Measurements from ENCODE around the gene RET.
"Not testable (repeated sequence)": the region's sequence is repeated elsewhere in the genome, so short reads cannot be mapped to it uniquely, and the experiment has no call there.

DNA sequence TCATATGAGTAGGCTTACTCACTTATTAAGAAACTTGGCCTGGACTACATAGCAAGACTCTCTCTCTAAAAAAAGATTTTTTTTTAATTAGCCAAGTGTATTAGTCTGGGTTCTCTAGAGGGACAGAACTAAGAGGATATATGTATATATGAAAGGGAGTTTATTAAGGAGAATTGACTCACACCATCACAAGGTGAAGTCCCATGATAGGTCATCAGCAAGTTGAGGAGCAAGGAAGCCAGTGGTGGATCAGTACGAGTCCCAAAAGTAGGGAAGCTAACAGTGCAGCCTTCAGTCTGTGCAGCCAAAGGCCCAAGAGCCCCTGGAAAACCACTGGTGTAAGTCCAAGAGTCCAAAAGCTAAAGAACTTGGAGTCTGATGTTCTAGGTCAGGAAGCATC is 69.1 kb downstream of the RET start:
- TF ChIP-seq, protein P1, sequence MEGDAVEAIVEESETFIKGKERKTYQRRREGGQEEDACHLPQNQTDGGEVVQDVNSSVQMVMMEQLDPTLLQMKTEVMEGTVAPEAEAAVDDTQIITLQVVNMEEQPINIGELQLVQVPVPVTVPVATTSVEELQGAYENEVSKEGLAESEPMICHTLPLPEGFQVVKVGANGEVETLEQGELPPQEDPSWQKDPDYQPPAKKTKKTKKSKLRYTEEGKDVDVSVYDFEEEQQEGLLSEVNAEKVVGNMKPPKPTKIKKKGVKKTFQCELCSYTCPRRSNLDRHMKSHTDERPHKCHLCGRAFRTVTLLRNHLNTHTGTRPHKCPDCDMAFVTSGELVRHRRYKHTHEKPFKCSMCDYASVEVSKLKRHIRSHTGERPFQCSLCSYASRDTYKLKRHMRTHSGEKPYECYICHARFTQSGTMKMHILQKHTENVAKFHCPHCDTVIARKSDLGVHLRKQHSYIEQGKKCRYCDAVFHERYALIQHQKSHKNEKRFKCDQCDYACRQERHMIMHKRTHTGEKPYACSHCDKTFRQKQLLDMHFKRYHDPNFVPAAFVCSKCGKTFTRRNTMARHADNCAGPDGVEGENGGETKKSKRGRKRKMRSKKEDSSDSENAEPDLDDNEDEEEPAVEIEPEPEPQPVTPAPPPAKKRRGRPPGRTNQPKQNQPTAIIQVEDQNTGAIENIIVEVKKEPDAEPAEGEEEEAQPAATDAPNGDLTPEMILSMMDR (IDR thresholded peaks at IDR 0.05; ENCODE audit: insufficient read depth, low read depth, low read length), result not testable (repeated sequence)
- not testable (repeated sequence) for TF ChIP-seq EZH2 (IDR thresholded peaks at IDR 0.05; ENCODE audit: insufficient read depth, low read length)
